ENCODE results near the gene PLXNA2. TPM values are rescaled to one million over a fixed set of nuclear protein-coding genes. Genes with fewer than 3 reads are reported as not detected.

PLXNA2 gene
- total RNA-seq, 4 donors from 2014 or later, result 19.8 to 41.6 (median 27.9) TPM

DNA sequence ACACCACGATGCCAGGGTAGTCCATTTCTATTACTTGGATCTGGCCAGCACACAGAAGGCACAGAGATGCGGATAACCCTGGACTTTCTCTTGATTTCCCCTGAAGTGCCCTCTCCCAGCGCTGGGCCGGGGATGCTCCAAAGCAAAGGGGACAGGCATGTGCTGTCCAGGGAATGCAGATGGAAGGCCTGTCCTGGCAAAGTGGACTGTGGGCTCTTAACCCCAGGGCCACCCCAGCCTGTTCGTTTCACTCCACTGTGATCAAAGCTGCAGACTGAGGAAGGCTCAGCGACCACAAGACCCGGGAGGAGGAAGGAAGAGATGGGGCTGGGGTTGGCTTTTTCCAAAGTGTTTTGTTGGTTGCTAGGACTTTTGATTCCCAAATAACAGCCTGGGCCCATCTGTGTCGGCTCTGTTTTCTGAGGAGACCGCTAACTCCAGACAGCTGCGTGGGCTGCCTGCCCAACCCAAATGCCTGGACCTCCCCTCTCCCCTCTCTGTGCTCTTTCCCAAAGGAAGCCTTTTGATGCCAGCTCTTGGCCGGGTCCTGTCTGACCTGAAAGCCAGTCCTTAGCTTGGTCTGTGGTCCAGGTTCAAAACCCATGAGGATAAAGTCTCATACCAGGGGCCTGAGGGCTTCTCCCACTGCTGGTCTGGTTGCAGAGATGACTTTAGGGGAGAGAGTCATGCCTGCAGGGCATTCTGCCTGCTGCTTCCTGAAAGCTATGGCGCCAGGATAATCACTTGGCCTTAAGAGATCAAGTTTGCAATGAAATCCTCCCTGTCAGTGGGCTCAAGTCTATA lies 213.7 kb downstream of the PLXNA2 start:
- peaks cover 18 to 89% (median 71%) of the 10 kb centered on the region in 4 donors for H3K36me3 ChIP-seq
- no peaks in the 10 kb centered on the region for H3K9me3 ChIP-seq
- H3K27ac ChIP-seq (replicated peaks in 1 of 4), result peak overlapping the region; percentile 64 to 80 (median 69)
- no peak for DNase-seq (ENCODE audit: extremely low spot score)
- no peak overlapping the region for H3K4me3 ChIP-seq
- intact Hi-C loops (cut with DNase I), result no loop called here
- TF ChIP-seq, protein P1, sequence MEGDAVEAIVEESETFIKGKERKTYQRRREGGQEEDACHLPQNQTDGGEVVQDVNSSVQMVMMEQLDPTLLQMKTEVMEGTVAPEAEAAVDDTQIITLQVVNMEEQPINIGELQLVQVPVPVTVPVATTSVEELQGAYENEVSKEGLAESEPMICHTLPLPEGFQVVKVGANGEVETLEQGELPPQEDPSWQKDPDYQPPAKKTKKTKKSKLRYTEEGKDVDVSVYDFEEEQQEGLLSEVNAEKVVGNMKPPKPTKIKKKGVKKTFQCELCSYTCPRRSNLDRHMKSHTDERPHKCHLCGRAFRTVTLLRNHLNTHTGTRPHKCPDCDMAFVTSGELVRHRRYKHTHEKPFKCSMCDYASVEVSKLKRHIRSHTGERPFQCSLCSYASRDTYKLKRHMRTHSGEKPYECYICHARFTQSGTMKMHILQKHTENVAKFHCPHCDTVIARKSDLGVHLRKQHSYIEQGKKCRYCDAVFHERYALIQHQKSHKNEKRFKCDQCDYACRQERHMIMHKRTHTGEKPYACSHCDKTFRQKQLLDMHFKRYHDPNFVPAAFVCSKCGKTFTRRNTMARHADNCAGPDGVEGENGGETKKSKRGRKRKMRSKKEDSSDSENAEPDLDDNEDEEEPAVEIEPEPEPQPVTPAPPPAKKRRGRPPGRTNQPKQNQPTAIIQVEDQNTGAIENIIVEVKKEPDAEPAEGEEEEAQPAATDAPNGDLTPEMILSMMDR (IDR thresholded peaks at IDR 0.05), result no peak
- TF ChIP-seq EP300 (IDR thresholded peaks at IDR 0.05) (no peak), POLR2A (IDR thresholded peaks at IDR 0.05; ENCODE audit: low read depth) (no peak), POLR2AphosphoS5 (IDR thresholded peaks at IDR 0.05) (peak in 1 of 2 donors; percentile 5)
- peaks cover 19 to 37% (median 35%) of the 10 kb centered on the region in 4 donors for H3K4me1 ChIP-seq
- 31% methylated on average over 11 of the region's 12 CpGs for WGBS
- no peaks in the 10 kb centered on the region for H3K27me3 ChIP-seq

DNA sequence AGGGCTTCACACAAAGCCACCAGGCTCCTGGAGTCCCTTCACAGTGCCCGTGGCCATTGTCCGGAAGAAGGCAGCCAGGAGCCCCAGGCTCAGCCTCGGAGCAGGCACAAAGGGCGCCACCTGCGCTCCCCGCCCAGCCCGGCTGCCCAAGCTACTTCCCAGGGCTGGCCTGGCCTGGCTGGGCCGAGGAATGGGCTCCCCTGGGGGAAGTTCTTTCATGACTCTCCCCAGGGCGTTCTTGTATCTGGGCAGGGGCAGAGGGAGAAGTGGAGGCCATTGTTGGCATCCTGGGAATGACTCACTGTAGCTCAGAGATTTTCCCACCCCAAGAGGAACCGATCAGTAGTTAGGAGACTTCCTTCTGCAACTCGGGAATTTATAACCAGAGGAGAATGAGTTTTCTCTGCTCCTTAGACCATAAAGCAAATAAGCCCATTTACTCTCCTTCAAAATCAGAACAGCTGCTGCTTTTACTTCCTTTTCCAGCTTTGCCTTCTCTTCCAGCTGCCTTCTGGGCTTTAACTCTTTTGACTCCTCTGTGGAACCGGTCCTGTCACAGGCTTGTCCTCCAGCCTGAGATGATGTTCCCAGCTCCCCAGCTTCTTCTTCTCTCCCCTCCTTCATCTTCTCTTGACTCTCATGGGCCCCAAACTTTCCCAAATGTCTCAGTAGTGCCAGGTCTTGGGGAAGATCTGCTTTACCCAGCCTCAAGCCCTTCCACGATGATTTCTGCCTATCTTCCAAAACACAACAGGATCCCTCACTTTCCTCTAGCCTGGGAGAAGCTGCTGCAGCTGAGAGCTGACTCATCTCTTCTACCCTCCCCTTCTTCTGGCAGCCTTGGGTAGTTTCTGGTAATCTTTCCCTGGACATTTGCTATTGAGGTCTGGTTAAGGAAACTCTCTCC lies 214.6 kb downstream of the PLXNA2 start:
- 53% methylated on average over 12 of the region's 13 CpGs for WGBS

GRCh38 chr1:208028526-208028925 lies 215.7 kb downstream of the PLXNA2 start:
- DNase-seq (ENCODE audit: extremely low spot score), result no peak
- Histone ChIP-seq H3K27ac (replicated peaks in 1 of 4) (peak overlapping the region; percentile 64 to 80 (median 69)), H3K4me1 (peaks cover 19 to 37% (median 35%) of the 10 kb centered on the region in 4 donors), H3K9me3 (no peaks in the 10 kb centered on the region), H3K4me3 (no peak overlapping the region), H3K27me3 (no peaks in the 10 kb centered on the region), H3K36me3 (peaks cover 11 to 73% (median 56%) of the 10 kb centered on the region in 4 donors)
- WGBS, result 69% methylated on average over 6 of the region's 7 CpGs
- TF ChIP-seq POLR2A (IDR thresholded peaks at IDR 0.05; ENCODE audit: low read depth) (no peak), POLR2AphosphoS5 (IDR thresholded peaks at IDR 0.05) (no peak), EP300 (IDR thresholded peaks at IDR 0.05) (no peak)
- TF ChIP-seq, protein P1 (IDR thresholded peaks at IDR 0.05), result no peak
- intact Hi-C loops (cut with DNase I), result no loop called here

More for the DNA sequence above, 214.6 kb downstream of the PLXNA2 start:
- intact Hi-C loops (cut with DNase I), result no loop called here
- Histone ChIP-seq H3K27ac (replicated peaks in 1 of 4) (peak overlapping the region; percentile 64 to 80 (median 69)), H3K9me3 (no peaks in the 10 kb centered on the region), H3K36me3 (peaks cover 18 to 84% (median 67%) of the 10 kb centered on the region in 4 donors), H3K27me3 (no peaks in the 10 kb centered on the region), H3K4me1 (peaks cover 19 to 37% (median 35%) of the 10 kb centered on the region in 4 donors), H3K4me3 (no peak overlapping the region)
- TF ChIP-seq POLR2AphosphoS5 (IDR thresholded peaks at IDR 0.05) (no peak), POLR2A (IDR thresholded peaks at IDR 0.05; ENCODE audit: low read depth) (no peak), EP300 (IDR thresholded peaks at IDR 0.05) (no peak)
- TF ChIP-seq, protein P1 (IDR thresholded peaks at IDR 0.05), result no peak
- no peak for DNase-seq (ENCODE audit: extremely low spot score)

- H3K27ac ChIP-seq (replicated peaks in 1 of 4), result no peak overlapping the region
- intact Hi-C loops (cut with DNase I), result no loop called here
- TF ChIP-seq, protein P1 (IDR thresholded peaks at IDR 0.05), result no peak
- TF ChIP-seq EP300 (IDR thresholded peaks at IDR 0.05) (no peak), POLR2AphosphoS5 (IDR thresholded peaks at IDR 0.05) (no peak), POLR2A (IDR thresholded peaks at IDR 0.05; ENCODE audit: low read depth) (no peak)
- H3K4me1 ChIP-seq, result peaks cover 19 to 37% (median 37%) of the 10 kb centered on the region in 4 donors
- DNase-seq (ENCODE audit: extremely low spot score), result no peak
- H3K4me3 ChIP-seq, result no peak overlapping the region
- H3K27me3 ChIP-seq, result no peaks in the 10 kb centered on the region
- 92% methylated on average over 11 of the region's 11 CpGs for WGBS
- no peaks in the 10 kb centered on the region for H3K9me3 ChIP-seq
- peaks cover 4 to 66% (median 50%) of the 10 kb centered on the region in 4 donors for H3K36me3 ChIP-seq
These were observed 216.3 kb downstream of the PLXNA2 start for GRCh38 chr1:208027861-208028260.
